Neural cell (in vitro differentiated cells): Measurements from ENCODE around the gene GPR27. TPM values are rescaled to one million over a fixed set of nuclear protein-coding genes. Genes with fewer than 3 reads are reported as not detected.
A peak's percentile ranks its signal among the peaks of the same experiment; 100 is the strongest.

ENCODE experiments used
- H2AFZ ChIP-seq: fragments of 200-600, 300-800 bp; sonication (generic), shearing (Covaris generic); 2 replicates; pipeline ENCODE4 v1.6.0; 2014; ENCODE audit warnings: low read depth, mild to moderate bottlenecking, antibody characterized with exemption, low read length, moderate library complexity
- H3F3A ChIP-seq: fragments of 200-600 bp; shearing (Covaris generic); 2 replicates; pipeline ENCODE4 v1.6.1; 2016; ENCODE audit warnings: mild to moderate bottlenecking, moderate library complexity, mixed read lengths, antibody characterized with exemption, low read length; ENCODE audit not compliant: insufficient read depth, poor library complexity, severe bottlenecking
- H3K27ac ChIP-seq: fragments of 200-600, 300-800 bp; sonication (generic), shearing (Covaris generic); 2 replicates; pipeline ENCODE4 v1.5.1; 2014; ENCODE audit warnings: mild to moderate bottlenecking, low read length, moderate library complexity
- H3K27me3 ChIP-seq: fragments of 300-800, 200-600 bp; sonication (generic), shearing (Covaris generic); 2 replicates; pipeline ENCODE4 v1.6.0; 2014; ENCODE audit warnings: mild to moderate bottlenecking, low read depth, low read length, moderate library complexity; ENCODE audit not compliant: insufficient read depth
- H3K36me3 ChIP-seq: fragments of 300-800, 200-600 bp; sonication (generic), shearing (Covaris generic); 2 replicates; pipeline ENCODE4 v1.5.1; 2014; ENCODE audit warnings: mild to moderate bottlenecking, antibody characterized with exemption, low read length, moderate library complexity; ENCODE audit not compliant: insufficient read depth
- H3K4me2 ChIP-seq: fragments of 300-800, 200-600 bp; sonication (generic), shearing (Covaris generic); 2 replicates; pipeline ENCODE4 v1.6.0; 2014; ENCODE audit warnings: mild to moderate bottlenecking, low read length
- H3K4me3 ChIP-seq: fragments of 300-800, 200-600 bp; sonication (generic), shearing (Covaris generic); 2 replicates; pipeline ENCODE4 v1.5.1; 2014; ENCODE audit warnings: mild to moderate bottlenecking, low read length, moderate library complexity
- H3K79me2 ChIP-seq: fragments of 200-600 bp; shearing (Covaris generic); replicated peaks from 2 replicates; pipeline ENCODE4 v1.6.0; 2014; ENCODE audit warnings: mild to moderate bottlenecking, low read length, moderate library complexity; ENCODE audit not compliant: insufficient read depth
- H3K9ac ChIP-seq: fragments of 300-800, 200-600 bp; sonication (generic), shearing (Covaris generic); 2 replicates; pipeline ENCODE4 v1.6.1; 2016; ENCODE audit warnings: mild to moderate bottlenecking, low read length, mixed read lengths
- H3K9me2 ChIP-seq: fragments of 200-600 bp; shearing (Covaris generic); 2 replicates; pipeline ENCODE4 v1.6.1; 2016; ENCODE audit warnings: mild to moderate bottlenecking, low read length, mixed read lengths; ENCODE audit not compliant: insufficient read depth
- H3K9me3 ChIP-seq: fragments of 200-600, 300-800 bp; sonication (generic), shearing (Covaris generic); 2 replicates; pipeline ENCODE4 v1.6.1; 2016; ENCODE audit warnings: mild to moderate bottlenecking, mixed run types, low read length, moderate library complexity, mixed read lengths
- H4K20me1 ChIP-seq: fragments of 200-600 bp; shearing (Covaris generic); 2 replicates; pipeline ENCODE4 v1.6.1; 2016; ENCODE audit warnings: mild to moderate bottlenecking, mixed run types; ENCODE audit not compliant: insufficient read depth
- EP300 ChIP-seq: fragments of 450-650 bp; conservative IDR thresholded peaks from 2 replicates; pipeline ENCODE4 v1.6.1; 2014; ENCODE audit warnings: antibody characterized with exemption, mild to moderate bottlenecking, moderate library complexity; ENCODE audit not compliant: poor library complexity, severe bottlenecking
- EZH2 ChIP-seq: fragments of 200-600, 300-800 bp; shearing (Covaris generic), sonication (generic); IDR thresholded peaks from 2 replicates; pipeline ENCODE4 v1.6.1; 2014; ENCODE audit warnings: antibody characterized with exemption, low read length, borderline replicate concordance, mild to moderate bottlenecking; ENCODE audit not compliant: insufficient read depth, poor library complexity, severe bottlenecking
- MXI1 ChIP-seq: fragments of 450-650 bp; conservative IDR thresholded peaks from 2 replicates; pipeline ENCODE4 v1.6.1; 2014; ENCODE audit warnings: antibody characterized with exemption, mild to moderate bottlenecking; ENCODE audit not compliant: poor library complexity, severe bottlenecking
- POLR2AphosphoS5 ChIP-seq: IDR thresholded peaks from 2 replicates; pipeline ENCODE4 v1.6.1; 2012
- RAD21 ChIP-seq: fragments of 450-650 bp; conservative IDR thresholded peaks from 2 replicates; pipeline ENCODE4 v1.6.1; 2014; ENCODE audit warnings: antibody characterized with exemption, mild to moderate bottlenecking, moderate library complexity
- SMC3 ChIP-seq: fragments of 450-650 bp; conservative IDR thresholded peaks from 2 replicates; pipeline ENCODE4 v1.6.1; 2014; ENCODE audit warnings: antibody characterized with exemption, mild to moderate bottlenecking, moderate library complexity; ENCODE audit not compliant: poor library complexity
- TAF1 ChIP-seq: IDR thresholded peaks from 2 replicates; pipeline ENCODE4 v1.6.1; 2012; ENCODE audit warnings: low read depth
- polyA plus RNA-seq: library from polyadenylated mRNA; depleted of rRNA; stranded (reverse); fragments of >200 nt; gene quantifications from 2 replicates; pipeline ENCODE4 v1.2.3, GENCODE V29; 2014
- TF ChIP-seq, protein P1 (sequence below): IDR thresholded peaks from 2 replicates; pipeline ENCODE4 v1.6.1; 2012; ENCODE audit warnings: borderline replicate concordance
- TF ChIP-seq, protein P2 (sequence below): fragments of 450-650 bp; IDR thresholded peaks from 2 replicates; pipeline ENCODE4 v1.5.1; 2014; ENCODE audit warnings: antibody characterized with exemption, mild to moderate bottlenecking, moderate library complexity; ENCODE audit not compliant: poor library complexity, severe bottlenecking

The GPR27 gene
- polyA plus RNA-seq, 1 donor from 2014 or later, result 69.4 TPM

DNA sequence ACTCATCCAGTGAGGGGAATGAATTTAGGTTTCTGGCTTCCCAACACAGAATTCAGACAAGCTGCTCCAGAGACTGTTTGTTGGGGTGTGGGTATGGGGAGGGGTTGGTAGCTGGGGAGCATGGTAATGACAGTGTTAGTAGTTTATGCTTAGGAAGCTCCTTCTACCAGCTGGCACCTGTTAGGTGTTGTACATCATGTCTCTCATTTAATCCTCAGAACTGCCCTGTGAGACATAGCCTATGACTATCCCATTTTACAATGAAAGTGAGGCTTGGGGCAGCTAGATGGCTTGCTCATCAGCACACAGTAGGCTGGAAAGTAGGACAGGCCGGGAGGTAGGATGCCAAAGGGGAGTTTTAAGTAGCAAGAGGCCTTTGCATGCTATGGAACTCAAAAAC is 31.0 kb upstream of the GPR27 start:
- H3K9ac ChIP-seq, result no peak overlapping the region
- no peaks in the 10 kb centered on the region for H3F3A ChIP-seq
- TF ChIP-seq SMC3, result no peak
- TF ChIP-seq MXI1, result no peak
- TF ChIP-seq EP300, result no peak
- TF ChIP-seq TAF1, result no peak
- TF ChIP-seq, protein P1, sequence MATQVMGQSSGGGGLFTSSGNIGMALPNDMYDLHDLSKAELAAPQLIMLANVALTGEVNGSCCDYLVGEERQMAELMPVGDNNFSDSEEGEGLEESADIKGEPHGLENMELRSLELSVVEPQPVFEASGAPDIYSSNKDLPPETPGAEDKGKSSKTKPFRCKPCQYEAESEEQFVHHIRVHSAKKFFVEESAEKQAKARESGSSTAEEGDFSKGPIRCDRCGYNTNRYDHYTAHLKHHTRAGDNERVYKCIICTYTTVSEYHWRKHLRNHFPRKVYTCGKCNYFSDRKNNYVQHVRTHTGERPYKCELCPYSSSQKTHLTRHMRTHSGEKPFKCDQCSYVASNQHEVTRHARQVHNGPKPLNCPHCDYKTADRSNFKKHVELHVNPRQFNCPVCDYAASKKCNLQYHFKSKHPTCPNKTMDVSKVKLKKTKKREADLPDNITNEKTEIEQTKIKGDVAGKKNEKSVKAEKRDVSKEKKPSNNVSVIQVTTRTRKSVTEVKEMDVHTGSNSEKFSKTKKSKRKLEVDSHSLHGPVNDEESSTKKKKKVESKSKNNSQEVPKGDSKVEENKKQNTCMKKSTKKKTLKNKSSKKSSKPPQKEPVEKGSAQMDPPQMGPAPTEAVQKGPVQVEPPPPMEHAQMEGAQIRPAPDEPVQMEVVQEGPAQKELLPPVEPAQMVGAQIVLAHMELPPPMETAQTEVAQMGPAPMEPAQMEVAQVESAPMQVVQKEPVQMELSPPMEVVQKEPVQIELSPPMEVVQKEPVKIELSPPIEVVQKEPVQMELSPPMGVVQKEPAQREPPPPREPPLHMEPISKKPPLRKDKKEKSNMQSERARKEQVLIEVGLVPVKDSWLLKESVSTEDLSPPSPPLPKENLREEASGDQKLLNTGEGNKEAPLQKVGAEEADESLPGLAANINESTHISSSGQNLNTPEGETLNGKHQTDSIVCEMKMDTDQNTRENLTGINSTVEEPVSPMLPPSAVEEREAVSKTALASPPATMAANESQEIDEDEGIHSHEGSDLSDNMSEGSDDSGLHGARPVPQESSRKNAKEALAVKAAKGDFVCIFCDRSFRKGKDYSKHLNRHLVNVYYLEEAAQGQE, result no peak
- TF ChIP-seq POLR2AphosphoS5, result no peak
- no peak for TF ChIP-seq RAD21
- no peak for TF ChIP-seq EZH2
- TF ChIP-seq, protein P2, sequence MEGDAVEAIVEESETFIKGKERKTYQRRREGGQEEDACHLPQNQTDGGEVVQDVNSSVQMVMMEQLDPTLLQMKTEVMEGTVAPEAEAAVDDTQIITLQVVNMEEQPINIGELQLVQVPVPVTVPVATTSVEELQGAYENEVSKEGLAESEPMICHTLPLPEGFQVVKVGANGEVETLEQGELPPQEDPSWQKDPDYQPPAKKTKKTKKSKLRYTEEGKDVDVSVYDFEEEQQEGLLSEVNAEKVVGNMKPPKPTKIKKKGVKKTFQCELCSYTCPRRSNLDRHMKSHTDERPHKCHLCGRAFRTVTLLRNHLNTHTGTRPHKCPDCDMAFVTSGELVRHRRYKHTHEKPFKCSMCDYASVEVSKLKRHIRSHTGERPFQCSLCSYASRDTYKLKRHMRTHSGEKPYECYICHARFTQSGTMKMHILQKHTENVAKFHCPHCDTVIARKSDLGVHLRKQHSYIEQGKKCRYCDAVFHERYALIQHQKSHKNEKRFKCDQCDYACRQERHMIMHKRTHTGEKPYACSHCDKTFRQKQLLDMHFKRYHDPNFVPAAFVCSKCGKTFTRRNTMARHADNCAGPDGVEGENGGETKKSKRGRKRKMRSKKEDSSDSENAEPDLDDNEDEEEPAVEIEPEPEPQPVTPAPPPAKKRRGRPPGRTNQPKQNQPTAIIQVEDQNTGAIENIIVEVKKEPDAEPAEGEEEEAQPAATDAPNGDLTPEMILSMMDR, result no peak
- H3K9me3 ChIP-seq, result no peaks in the 10 kb centered on the region
- H3K4me2 ChIP-seq, result no peak overlapping the region
- H4K20me1 ChIP-seq, result no peaks in the 10 kb centered on the region
- no peak overlapping the region for H2AFZ ChIP-seq
- no peaks in the 10 kb centered on the region for H3K36me3 ChIP-seq
- peaks cover 7% of the 10 kb centered on the region for H3K79me2 ChIP-seq
- no peak overlapping the region for H3K27ac ChIP-seq
- H3K9me2 ChIP-seq, result no peaks in the 10 kb centered on the region
- no peak overlapping the region for H3K4me3 ChIP-seq
- peaks cover 4% of the 10 kb centered on the region for H3K27me3 ChIP-seq

DNA sequence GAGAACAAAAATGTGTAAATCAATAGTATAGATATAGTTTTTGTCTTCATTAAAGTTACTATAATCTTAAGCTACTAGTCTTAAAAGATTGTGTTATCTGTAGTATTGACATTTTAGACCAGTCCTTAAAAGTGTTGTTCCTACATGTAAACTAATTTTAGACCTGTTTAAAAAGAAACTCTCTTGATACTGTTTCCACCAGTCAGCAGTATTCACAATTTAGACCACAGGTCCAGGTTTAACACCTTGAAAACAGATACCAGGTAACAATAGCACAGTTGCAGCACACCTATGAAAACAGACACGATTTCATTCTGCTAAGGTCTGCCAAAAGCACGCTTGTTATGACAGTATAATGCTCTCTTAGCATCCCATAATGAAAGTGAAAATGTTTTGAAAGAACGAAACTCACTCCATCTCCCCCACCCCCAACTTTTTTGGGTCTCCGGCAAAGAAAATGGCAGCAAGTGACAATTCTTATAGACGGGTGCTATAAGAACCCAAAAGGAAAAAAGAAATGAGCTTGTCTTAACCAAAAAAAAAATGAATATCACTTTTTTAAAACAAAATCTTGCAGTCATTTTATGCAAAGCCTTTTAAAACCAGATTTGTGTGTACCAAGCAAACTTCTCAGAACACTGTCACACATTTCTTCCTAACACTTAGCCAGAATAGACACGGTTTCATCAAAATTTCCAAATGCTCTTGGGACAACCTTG is 30.0 kb upstream of the GPR27 start:
- Histone ChIP-seq H3K4me2 (peak overlapping the region; percentile 84), H3K9ac (peak overlapping the region; percentile 69), H3K4me3 (peak overlapping the region; percentile 89)

More for the DNA sequence above, 30.0 kb upstream of the GPR27 start:
- TF ChIP-seq RAD21, result no peak
- TF ChIP-seq, protein P2, result no peak
- Histone ChIP-seq H4K20me1 (no peaks in the 10 kb centered on the region), H3K9me2 (no peaks in the 10 kb centered on the region), H3K27ac (no peak overlapping the region), H3K27me3 (peaks cover 4% of the 10 kb centered on the region), H3K79me2 (peaks cover 7% of the 10 kb centered on the region), H2AFZ (no peak overlapping the region), H3K9me3 (no peaks in the 10 kb centered on the region), H3F3A (no peaks in the 10 kb centered on the region), H3K36me3 (no peaks in the 10 kb centered on the region)
